HG02981 (cell line): ENCODE measurements around the gene C16orf74.

ENCODE experiments used
- ATAC-seq: cut with Tn5 transposase; IDR thresholded peaks from one replicate; pipeline ENCODE4 v1.9.1; 2021; ENCODE audit warnings: mild to moderate bottlenecking, moderate library complexity; ENCODE audit not compliant: unreplicated experiment

C16orf74 gene

DNA sequence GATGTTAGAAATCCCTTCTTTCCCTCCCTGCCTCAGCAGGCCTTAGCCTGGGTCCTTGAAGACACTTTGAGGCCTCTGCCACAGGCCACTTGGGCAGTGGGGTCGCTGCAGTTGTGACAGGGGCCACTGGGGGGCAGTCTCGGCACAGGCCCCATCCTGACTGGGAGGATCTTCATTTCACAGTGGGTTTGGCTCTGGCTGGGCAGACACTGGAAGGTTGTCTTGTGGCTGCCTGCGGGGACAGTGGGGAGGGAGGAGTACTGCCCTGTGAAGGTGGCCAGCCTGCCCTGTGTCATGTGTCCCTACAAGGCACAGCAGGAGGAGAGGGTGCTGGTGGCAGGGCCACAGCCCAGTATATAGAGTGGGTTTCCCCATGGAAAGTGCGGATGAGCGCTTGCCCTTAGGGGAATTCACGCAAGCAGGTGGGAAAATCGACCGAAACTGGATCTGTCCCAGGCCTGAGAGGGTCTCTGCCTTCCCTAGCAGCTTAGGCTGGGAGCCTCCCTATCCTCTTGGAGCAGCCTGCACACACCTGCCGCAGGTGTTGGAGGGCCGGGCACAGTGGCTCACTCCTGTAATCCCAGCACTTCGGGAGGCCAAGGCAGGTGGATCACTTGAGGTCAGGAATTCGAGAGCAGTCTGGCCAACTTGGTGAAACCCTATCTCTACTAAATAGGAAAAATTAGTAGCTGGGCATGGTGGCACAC is 90.9 kb downstream of the C16orf74 start:
- no peak for ATAC-seq

DNA sequence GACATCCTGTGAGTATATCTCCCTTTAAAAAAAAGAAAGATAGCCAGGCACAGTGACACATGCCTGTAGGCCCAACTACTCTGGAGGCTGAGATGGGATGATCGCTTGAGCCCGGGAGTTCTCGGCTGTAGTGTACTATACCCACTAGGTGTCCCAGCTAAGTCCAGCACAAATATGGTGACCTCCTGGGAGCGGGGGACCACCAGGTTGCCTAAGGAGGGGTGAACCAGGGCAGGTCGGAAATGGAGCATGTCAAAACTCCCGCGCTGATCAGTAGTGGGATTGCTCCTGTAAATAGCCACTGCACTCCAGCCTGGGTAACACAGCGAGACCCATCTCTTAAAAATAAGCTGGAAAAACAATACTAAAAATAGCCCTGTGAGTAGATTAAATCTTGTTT is 91.6 kb downstream of the C16orf74 start:
- ATAC-seq, result no peak

DNA sequence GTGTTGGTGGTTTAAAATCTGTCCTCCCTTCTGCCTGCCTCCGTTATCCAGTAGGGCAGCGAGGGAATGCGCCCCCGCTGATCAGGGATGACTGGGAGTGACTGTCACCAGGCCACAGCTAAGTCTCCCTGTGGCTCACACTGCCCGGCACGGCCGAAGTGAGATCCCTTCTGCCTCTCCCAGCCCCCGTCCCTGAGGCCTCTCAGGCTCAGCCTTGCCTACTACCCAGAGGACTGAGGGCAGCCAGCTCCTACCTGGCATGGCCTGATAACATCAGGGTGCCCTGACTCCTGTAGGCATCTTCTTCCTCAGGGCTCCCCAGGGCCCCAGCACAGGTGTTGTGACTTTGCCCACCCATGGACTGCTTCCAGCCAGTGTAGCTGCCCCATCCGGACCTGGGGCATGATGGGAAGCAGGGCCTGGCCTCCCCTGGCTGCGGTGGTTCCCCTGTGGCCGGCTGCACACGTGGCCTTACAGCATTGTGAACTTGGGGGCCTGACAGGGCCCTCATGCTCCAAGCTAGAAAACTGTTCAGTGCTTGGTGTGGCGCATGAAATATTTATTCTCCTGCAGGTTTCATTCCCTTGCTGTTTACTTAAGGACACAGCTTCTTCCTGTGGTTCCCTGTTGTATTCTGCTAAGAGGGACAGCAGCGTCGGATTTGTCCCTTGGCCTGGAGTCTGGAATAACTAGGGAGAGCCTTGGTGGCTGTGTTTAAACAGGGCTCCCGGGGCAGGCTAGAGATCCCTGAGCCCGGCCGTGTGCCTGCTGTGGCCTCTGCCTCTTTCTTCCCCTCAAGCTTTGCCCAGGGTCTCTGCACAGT is 92.2 kb downstream of the C16orf74 start:
- no peak for ATAC-seq

DNA sequence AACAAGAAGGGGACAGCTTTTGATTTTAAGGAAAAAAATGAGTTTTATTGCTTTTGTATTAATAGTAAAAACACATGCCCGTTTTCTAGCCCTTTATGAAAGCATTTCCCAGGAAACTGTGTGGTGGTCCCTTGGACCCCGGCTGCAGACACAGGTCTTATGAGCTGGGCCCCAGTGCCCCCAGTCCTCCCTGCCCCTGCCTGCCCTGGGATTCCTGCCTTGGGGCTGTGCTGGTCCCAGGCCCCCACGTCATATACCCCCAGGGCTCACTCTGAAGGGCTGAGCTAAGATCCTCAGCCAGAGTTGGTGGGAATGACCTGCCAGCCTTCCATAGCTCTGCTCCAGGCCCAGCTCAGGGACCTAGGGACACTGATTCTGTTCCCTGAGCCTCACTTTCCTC is 92.9 kb downstream of the C16orf74 start:
- no peak for ATAC-seq
